ENCODE measurements around the gene EDC4. TPM values are rescaled to one million over a fixed set of nuclear protein-coding genes. Genes with fewer than 3 reads are reported as not detected.

EDC4 gene
- total RNA-seq, 4 donors from 2014 or later, result 43.8 to 72.6 (median 53.5) TPM

DNA sequence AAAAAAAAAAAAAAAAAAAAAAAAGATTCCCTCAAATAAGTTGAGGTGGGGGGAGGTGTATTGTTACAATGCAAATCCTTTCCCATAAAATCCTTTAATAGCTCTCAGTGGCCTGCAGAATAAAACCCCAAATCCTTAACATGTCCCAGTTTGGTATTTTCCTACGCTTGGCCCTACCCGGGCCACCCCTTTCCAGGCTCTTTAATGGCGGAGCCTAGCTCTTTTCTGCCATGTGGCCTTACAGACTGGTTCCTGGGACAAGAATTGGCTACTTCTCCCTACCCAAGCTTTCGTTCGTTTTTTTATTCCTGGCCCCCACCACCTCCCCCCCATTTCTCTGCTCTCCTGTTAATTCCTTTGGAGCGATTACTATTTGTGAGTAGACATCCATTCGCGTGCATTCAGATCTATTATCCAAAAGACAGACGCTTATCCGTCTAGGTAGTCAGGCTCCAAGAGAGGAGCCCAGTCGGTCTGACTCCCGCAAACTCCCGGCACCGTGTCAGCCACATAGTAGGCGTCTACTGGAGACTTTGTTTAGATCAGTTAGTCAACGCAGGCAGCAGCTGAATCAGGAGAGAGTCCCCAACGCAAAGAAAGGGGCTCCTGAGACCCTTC, 31.5 kb upstream of the EDC4 start:
- Histone ChIP-seq H3K4me3 (peak overlapping the region; percentile 81 to 84), H3K36me3 (no peaks in the 10 kb centered on the region), H3K9me3 (no peaks in the 10 kb centered on the region), H3K4me1 (peaks cover 6 to 45% (median 28%) of the 10 kb centered on the region in 3 donors), H3K27ac (peak overlapping the region; percentile 97 to 100 (median 100)), H3K27me3 (no peaks in the 10 kb centered on the region)
- TF ChIP-seq POLR2AphosphoS5 (IDR thresholded peaks at IDR 0.05) (no peak), POLR2A (IDR thresholded peaks at IDR 0.05) (no peak), EP300 (IDR thresholded peaks at IDR 0.05) (no peak)
- TF ChIP-seq, protein P1, sequence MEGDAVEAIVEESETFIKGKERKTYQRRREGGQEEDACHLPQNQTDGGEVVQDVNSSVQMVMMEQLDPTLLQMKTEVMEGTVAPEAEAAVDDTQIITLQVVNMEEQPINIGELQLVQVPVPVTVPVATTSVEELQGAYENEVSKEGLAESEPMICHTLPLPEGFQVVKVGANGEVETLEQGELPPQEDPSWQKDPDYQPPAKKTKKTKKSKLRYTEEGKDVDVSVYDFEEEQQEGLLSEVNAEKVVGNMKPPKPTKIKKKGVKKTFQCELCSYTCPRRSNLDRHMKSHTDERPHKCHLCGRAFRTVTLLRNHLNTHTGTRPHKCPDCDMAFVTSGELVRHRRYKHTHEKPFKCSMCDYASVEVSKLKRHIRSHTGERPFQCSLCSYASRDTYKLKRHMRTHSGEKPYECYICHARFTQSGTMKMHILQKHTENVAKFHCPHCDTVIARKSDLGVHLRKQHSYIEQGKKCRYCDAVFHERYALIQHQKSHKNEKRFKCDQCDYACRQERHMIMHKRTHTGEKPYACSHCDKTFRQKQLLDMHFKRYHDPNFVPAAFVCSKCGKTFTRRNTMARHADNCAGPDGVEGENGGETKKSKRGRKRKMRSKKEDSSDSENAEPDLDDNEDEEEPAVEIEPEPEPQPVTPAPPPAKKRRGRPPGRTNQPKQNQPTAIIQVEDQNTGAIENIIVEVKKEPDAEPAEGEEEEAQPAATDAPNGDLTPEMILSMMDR (IDR thresholded peaks at IDR 0.05), result no peak
- ATAC-seq, result no peak
- 29 to 53% methylated on average over 7 to 15 of the region's 17 CpGs for WGBS, 2 donors (ENCODE audit: low coverage in 1 of 2)

DNA sequence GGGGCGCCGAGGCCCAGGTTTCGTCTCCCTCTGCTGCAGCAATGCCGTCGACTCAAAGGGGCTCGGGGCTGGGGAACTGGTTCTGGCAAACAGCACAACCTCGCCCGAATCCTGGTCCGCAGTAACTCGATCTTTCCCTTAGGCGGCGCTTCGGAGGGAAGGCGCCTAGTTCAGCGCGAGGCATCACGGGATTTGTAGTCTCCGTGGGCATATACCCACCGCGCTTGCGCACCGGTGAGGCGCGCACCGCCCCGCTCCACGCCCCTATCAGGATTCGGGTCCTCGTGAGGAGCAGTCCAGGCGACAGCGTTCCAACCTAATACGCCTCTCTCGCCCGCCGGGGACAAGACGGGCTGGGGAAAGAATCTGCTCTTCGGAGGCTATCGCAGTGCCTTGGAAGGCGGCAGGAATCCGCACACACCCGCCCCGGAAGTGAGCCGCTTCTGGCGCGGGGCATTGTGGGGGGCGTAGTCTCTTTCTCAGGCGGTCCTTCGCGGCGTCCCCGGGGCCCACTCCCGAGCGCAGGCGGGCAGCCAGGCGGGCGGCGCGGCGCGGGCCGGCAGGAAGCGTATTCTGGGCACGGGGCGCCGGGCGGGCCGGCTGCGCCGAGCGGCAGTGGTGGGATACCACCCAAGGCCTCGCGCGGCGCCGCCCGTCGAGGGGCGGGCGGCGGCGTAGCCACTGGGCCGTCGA, 30.9 kb upstream of the EDC4 start, which contains the start of gene THAP11:
Gene THAP11 (plus strand): TSS at position 505 of the 693 bp plus-strand sequence. CDS start 235 bp downstream, outside the sequence.
- TF ChIP-seq, protein P1 (IDR thresholded peaks at IDR 0.05), result peak in 3 of 4 experiments; percentile 91 to 96 (median 94)
- TF ChIP-seq POLR2A (IDR thresholded peaks at IDR 0.05) (peak; percentile 75 to 76), POLR2AphosphoS5 (IDR thresholded peaks at IDR 0.05) (peak; percentile 42), EP300 (IDR thresholded peaks at IDR 0.05) (no peak)
- H3K36me3 ChIP-seq, result no peaks in the 10 kb centered on the region
- H3K27me3 ChIP-seq, result no peaks in the 10 kb centered on the region
- peak within 1 kb of the TSS; percentile 81 to 84 for H3K4me3 ChIP-seq
- peak within 1 kb of the TSS; percentile 97 to 100 (median 100) for H3K27ac ChIP-seq
- ATAC-seq, result peak; percentile 81
- peaks cover 6 to 46% (median 28%) of the 10 kb centered on the region in 3 donors for H3K4me1 ChIP-seq
- no peaks in the 10 kb centered on the region for H3K9me3 ChIP-seq
- WGBS, 2 donors (ENCODE audit: low coverage in 1 of 2), result no CpG with 5 or more reads among the region's 83 CpGs

DNA sequence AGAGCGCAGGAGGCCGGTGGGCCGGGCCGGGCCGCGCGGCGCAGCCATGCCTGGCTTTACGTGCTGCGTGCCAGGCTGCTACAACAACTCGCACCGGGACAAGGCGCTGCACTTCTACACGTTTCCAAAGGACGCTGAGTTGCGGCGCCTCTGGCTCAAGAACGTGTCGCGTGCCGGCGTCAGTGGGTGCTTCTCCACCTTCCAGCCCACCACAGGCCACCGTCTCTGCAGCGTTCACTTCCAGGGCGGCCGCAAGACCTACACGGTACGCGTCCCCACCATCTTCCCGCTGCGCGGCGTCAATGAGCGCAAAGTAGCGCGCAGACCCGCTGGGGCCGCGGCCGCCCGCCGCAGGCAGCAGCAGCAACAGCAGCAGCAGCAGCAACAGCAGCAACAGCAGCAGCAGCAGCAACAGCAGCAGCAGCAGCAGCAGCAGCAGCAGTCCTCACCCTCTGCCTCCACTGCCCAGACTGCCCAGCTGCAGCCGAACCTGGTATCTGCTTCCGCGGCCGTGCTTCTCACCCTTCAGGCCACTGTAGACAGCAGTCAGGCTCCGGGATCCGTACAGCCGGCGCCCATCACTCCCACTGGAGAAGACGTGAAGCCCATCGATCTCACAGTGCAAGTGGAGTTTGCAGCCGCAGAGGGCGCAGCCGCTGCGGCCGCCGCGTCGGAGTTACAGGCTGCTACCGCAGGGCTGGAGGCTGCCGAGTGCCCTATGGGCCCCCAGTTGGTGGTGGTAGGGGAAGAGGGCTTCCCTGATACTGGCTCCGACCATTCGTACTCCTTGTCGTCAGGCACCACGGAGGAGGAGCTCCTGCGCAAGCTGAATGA, 30.1 kb upstream of the EDC4 start:
- TF ChIP-seq, protein P1 (IDR thresholded peaks at IDR 0.05), result peak in 1 of 4 experiments; percentile 15
- no peak for TF ChIP-seq POLR2AphosphoS5 (IDR thresholded peaks at IDR 0.05)
- TF ChIP-seq EP300 (IDR thresholded peaks at IDR 0.05), result no peak
- 0% methylated on average over 5 of the region's 67 CpGs; no CpG with 5 or more reads in 1 of the 2 donors for WGBS, 2 donors (ENCODE audit: low coverage in 1 of 2)

DNA sequence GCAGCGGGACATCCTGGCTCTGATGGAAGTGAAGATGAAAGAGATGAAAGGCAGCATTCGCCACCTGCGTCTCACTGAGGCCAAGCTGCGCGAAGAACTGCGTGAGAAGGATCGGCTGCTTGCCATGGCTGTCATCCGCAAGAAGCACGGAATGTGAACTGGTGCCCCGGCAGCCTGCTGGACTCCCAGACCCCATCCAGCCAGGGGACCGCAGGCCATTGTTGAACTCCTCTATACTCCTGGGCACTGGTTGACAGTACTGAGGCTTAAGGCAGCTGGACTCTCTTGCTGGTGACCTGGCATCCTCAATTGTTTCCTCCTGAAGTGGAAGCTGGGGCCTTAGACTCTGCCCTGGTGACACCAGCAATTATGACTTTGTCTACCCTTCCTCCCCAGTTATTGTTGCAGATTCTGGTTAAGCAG, 29.5 kb upstream of the EDC4 start:
- TF ChIP-seq POLR2AphosphoS5 (IDR thresholded peaks at IDR 0.05) (peak; percentile 10), POLR2A (IDR thresholded peaks at IDR 0.05) (no peak), EP300 (IDR thresholded peaks at IDR 0.05) (no peak)
- TF ChIP-seq, protein P1 (IDR thresholded peaks at IDR 0.05), result no peak
- no peaks in the 10 kb centered on the region for H3K36me3 ChIP-seq
- WGBS, 2 donors (ENCODE audit: low coverage in 1 of 2), result 3% methylated on average over 6 of the region's 11 CpGs; no CpG with 5 or more reads in 1 of the 2 donors
- H3K9me3 ChIP-seq, result no peaks in the 10 kb centered on the region
- H3K27ac ChIP-seq, result peak overlapping the region; percentile 1 to 100 (median 100)
- H3K4me1 ChIP-seq, result peaks cover 6 to 57% (median 35%) of the 10 kb centered on the region in 3 donors
- H3K4me3 ChIP-seq, result peak overlapping the region; percentile 81 to 84
- no peaks in the 10 kb centered on the region for H3K27me3 ChIP-seq
- no peak for ATAC-seq

More for the DNA sequence above, 30.1 kb upstream of the EDC4 start:
- H3K36me3 ChIP-seq, result no peaks in the 10 kb centered on the region
- no peaks in the 10 kb centered on the region for H3K27me3 ChIP-seq
- peak overlapping the region; percentile 81 to 84 for H3K4me3 ChIP-seq
- ATAC-seq, result peak; percentile 23
- peak overlapping the region; percentile 97 to 100 (median 100) for H3K27ac ChIP-seq
- H3K9me3 ChIP-seq, result no peaks in the 10 kb centered on the region
- peaks cover 6 to 50% (median 28%) of the 10 kb centered on the region in 3 donors for H3K4me1 ChIP-seq

Data from gastroesophageal sphincter (tissue), 4 donors.